Small intestine (tissue), 7 donors: ENCODE measurements around the gene FBXO11. TPM values are rescaled to one million over a fixed set of nuclear protein-coding genes. Genes with fewer than 3 reads are reported as not detected.

Experiments
- DNase-seq, 2 donors: peaks; one replicate each; pipeline versions ENCODE4 v3.0.0 to v3.0.0-alpha.2; 2013
- FAIRE-seq: peaks from 2 replicates; lab custom pipeline; 2012; peaks lifted over from hg19 to GRCh38; lab: Jason Lieb, UNC
- H3K27ac ChIP-seq, 3 donors: one replicate each; pipeline ENCODE4 v1.5.1; 2013; ENCODE audit warnings: low read length in 2 of 3, mild to moderate bottlenecking in 2 of 3, control low read depth in 1 of 3, inconsistent platforms in 1 of 3, low read depth in 1 of 3, moderate library complexity in 1 of 3
- H3K27me3 ChIP-seq, 3 donors: one replicate each; pipeline ENCODE4 v1.6.1; 2013; ENCODE audit warnings: low read length in 3 of 3, inconsistent platforms in 1 of 3; ENCODE audit not compliant: control insufficient read depth in 3 of 3, insufficient read depth in 3 of 3
- H3K36me3 ChIP-seq, 3 donors: one replicate each; pipeline ENCODE4 v1.6.1; 2013; ENCODE audit warnings: low read length in 3 of 3, inconsistent platforms in 1 of 3, low read depth in 1 of 3, mild to moderate bottlenecking in 1 of 3, moderate library complexity in 1 of 3; ENCODE audit not compliant: control insufficient read depth in 3 of 3, insufficient read depth in 2 of 3
- H3K4me1 ChIP-seq, 3 donors: one replicate each; pipeline ENCODE4 v1.6.1; 2013; ENCODE audit warnings: low read length in 2 of 3, inconsistent platforms in 1 of 3, low read depth in 1 of 3, mild to moderate bottlenecking in 1 of 3, moderate library complexity in 1 of 3; ENCODE audit not compliant: control insufficient read depth in 3 of 3, insufficient read depth in 2 of 3
- H3K4me3 ChIP-seq, 3 donors: one replicate each; pipeline ENCODE4 v1.5.1; 2013; ENCODE audit warnings: low read length in 3 of 3, control low read depth in 1 of 3, inconsistent platforms in 1 of 3, low read depth in 1 of 3, mild to moderate bottlenecking in 1 of 3, moderate library complexity in 1 of 3
- H3K9me3 ChIP-seq, 2 donors: one replicate each; pipeline ENCODE4 v1.6.1; 2013; ENCODE audit warnings: low read depth in 1 of 2, low read length in 1 of 2; ENCODE audit not compliant: control insufficient read depth in 2 of 2, insufficient read depth in 1 of 2
- WGBS, 3 donors: extraction: QIAGEN DNeasy Blood & Tissue Kit; methylation state at CpG; one replicate each; pipeline ENCODE4 v1.1.7; 2013; 5-methylcytosine and 5-hydroxymethylcytosine counted together
- polyA plus RNA-seq, 4 donors: library from polyadenylated mRNA; stranded (reverse) in 3 of 4; unstranded in 1 of 4; fragments of 200-250 nt in 3 of 4; fragments of 120-200 nt in 1 of 4; gene quantifications; one replicate each; pipeline versions ENCODE4 v1.2.1 to v1.2.3, GENCODE V29; 2013
- donor health status: healthy with polysubstance abuse.
- donor health status: control.
- donor health status: control.
- donor health status: Bipolar disorder and iron deficiency.
- donor health status: healthy.

Gene FBXO11
- polyA plus RNA-seq, 4 donors: 19.2 to 49.8 (median 22.9) TPM

GRCh38 chr2:47892338-47892730, 14.0 kb downstream of the FBXO11 start:
- 76 to 89% (median 89%) methylated on average over 2 of the region's 2 CpGs for WGBS, 3 donors
- no peak overlapping the region for H3K4me3 ChIP-seq
- DNase-seq (no peak), FAIRE-seq (no peak)
- H3K27me3 ChIP-seq: no peaks in the 10 kb centered on the region
- no peaks in the 10 kb centered on the region for H3K9me3 ChIP-seq
- peaks cover 2 to 8% (median 3%) of the 10 kb centered on the region in 3 donors for H3K36me3 ChIP-seq
- H3K4me1 ChIP-seq: peaks cover 0 to 4% (median 0%) of the 10 kb centered on the region in 3 donors
- H3K27ac ChIP-seq: no peak overlapping the region

GRCh38 chr2:47891369-47892337, 14.6 kb downstream of the FBXO11 start:
- H3K4me1 ChIP-seq: peaks cover 0 to 4% (median 0%) of the 10 kb centered on the region in 3 donors
- peaks cover 2 to 11% (median 3%) of the 10 kb centered on the region in 3 donors for H3K36me3 ChIP-seq
- no peaks in the 10 kb centered on the region for H3K9me3 ChIP-seq
- H3K27ac ChIP-seq: no peak overlapping the region
- FAIRE-seq (no peak), DNase-seq (no peak)
- no peak overlapping the region for H3K4me3 ChIP-seq
- H3K27me3 ChIP-seq: no peaks in the 10 kb centered on the region
- WGBS, 3 donors: 88 to 97% (median 95%) methylated on average over 2 of the region's 2 CpGs

- H3K4me1 ChIP-seq: peaks cover 0 to 4% (median 0%) of the 10 kb centered on the region in 3 donors
- peaks cover 2 to 11% (median 3%) of the 10 kb centered on the region in 3 donors for H3K36me3 ChIP-seq
- no peak overlapping the region for H3K4me3 ChIP-seq
- FAIRE-seq (no peak), DNase-seq (no peak)
- H3K27me3 ChIP-seq: no peaks in the 10 kb centered on the region
- no peaks in the 10 kb centered on the region for H3K9me3 ChIP-seq
- no peak overlapping the region for H3K27ac ChIP-seq
- WGBS, 3 donors: 95 to 96% (median 96%) methylated on average over 10 of the region's 10 CpGs
Measured at GRCh38 chr2:47890711-47891368, 15.5 kb downstream of the FBXO11 start.

GRCh38 chr2:47888581-47889280, 17.6 kb downstream of the FBXO11 start:
- FAIRE-seq (no peak), DNase-seq (no peak)
- Histone ChIP-seq H3K4me3 (no peak overlapping the region), H3K27me3 (no peaks in the 10 kb centered on the region), H3K4me1 (no peaks in the 10 kb centered on the region), H3K27ac (no peak overlapping the region), H3K36me3 (peaks cover 2 to 14% (median 4%) of the 10 kb centered on the region in 3 donors), H3K9me3 (peaks cover 0 to 1% of the 10 kb centered on the region in 2 donors)
- 72 to 83% (median 74%) methylated on average over 2 of the region's 2 CpGs for WGBS, 3 donors

- Histone ChIP-seq H3K36me3 (peaks cover 0 to 19% (median 3%) of the 10 kb centered on the region in 3 donors), H3K27me3 (no peaks in the 10 kb centered on the region), H3K4me3 (no peak overlapping the region), H3K4me1 (no peaks in the 10 kb centered on the region), H3K9me3 (no peaks in the 10 kb centered on the region), H3K27ac (no peak overlapping the region)
- DNase-seq (no peak), FAIRE-seq (no peak)
- WGBS, 3 donors: 91 to 100% (median 96%) methylated on average over 1 of the region's 1 CpG
Measured at GRCh38 chr2:47876912-47877311, 29.4 kb downstream of the FBXO11 start.

GRCh38 chr2:47872941-47873340, 33.4 kb downstream of the FBXO11 start:
- H3K9me3 ChIP-seq: no peaks in the 10 kb centered on the region
- FAIRE-seq (no peak), DNase-seq (no peak)
- H3K27me3 ChIP-seq: no peaks in the 10 kb centered on the region
- peaks cover 0 to 8% (median 3%) of the 10 kb centered on the region in 3 donors for H3K4me1 ChIP-seq
- H3K36me3 ChIP-seq: peaks cover 0 to 17% (median 3%) of the 10 kb centered on the region in 3 donors
- no peak overlapping the region for H3K27ac ChIP-seq
- H3K4me3 ChIP-seq: no peak overlapping the region
- 91 to 97% (median 96%) methylated on average over 2 of the region's 2 CpGs for WGBS, 3 donors

GRCh38 chr2:47870641-47871540, 35.4 kb downstream of the FBXO11 start:
- Histone ChIP-seq H3K9me3 (no peaks in the 10 kb centered on the region), H3K27me3 (no peaks in the 10 kb centered on the region), H3K27ac (no peak overlapping the region), H3K36me3 (peaks cover 0 to 16% (median 3%) of the 10 kb centered on the region in 3 donors), H3K4me1 (peaks cover 0 to 10% (median 4%) of the 10 kb centered on the region in 3 donors), H3K4me3 (no peak overlapping the region)
- DNase-seq (no peak), FAIRE-seq (no peak)
- WGBS, 3 donors: 89 to 95% (median 95%) methylated on average over 7 of the region's 7 CpGs
